Measurements from ENCODE around the gene SCEL.

SCEL gene

DNA sequence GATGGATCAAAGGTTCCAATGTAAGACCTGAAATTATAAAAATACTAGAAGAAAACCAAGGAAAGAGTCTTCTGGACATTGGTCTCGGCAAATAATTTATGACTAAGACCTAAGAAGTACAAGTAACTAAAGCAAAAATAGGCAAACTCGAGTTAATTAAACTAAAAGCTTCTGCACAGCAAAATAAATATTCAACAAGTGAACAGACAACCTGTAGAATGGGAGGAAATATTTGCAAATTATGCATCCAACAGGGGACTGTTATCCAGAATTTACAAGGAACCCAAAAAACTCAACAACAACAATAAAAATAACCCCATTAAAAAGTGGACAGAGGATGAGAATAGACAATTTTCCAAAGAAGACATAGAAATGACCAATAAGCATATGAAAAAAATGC, 152.3 kb downstream of the SCEL start:
- no peak for DNase-seq

DNA sequence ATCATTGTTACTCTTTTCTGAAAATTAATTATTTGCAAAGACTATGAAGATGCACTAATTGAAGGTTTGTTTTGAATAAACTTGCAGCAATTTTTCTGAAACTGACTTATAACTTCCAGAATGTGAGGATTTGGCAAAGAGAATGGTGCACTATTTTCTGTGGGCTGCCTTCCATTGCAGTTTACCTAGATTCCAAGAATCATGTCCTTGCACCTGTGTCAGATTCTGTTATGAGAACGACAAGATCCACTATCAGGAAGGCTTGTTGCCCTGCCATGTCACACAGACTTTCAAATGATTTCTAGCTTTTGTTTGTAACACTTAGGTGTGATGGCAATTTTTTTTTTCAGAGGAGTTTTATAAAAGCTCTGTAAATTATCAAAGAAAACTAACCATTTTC, 156.4 kb downstream of the SCEL start:
- no peak for DNase-seq

DNA sequence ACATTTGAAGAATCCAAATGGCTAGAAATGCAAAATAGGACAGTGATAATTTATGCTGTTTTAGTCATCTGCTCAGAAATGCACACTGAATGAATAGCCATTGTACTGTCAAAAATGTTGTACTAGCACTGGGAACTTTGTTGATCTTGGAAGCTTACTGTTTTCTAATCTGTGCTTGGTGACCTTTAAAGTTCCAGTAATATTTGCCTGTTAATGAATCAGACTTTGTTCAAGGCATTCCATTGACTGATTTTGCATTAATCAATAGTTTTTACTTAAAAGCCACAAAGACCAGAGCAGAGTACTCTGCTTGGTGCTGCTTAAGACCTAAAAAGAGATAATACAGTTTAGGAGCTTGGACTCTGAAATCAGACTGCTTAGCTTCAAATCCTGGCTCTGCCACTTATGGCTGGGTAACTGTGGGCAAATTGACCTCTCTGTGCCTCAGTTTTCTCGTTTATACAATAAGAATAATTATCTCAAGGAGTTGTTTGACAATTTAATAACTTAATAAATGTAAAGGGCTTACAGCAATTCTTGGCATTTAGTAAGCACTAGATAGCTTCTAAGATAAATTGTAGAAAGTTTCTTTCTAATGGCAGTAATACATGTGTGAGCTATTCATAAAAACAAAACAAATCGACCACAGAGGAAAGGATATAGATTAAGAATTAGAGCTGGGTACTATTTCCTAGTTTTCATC, 157.4 kb downstream of the SCEL start:
- DNase-seq, result no peak

DNA sequence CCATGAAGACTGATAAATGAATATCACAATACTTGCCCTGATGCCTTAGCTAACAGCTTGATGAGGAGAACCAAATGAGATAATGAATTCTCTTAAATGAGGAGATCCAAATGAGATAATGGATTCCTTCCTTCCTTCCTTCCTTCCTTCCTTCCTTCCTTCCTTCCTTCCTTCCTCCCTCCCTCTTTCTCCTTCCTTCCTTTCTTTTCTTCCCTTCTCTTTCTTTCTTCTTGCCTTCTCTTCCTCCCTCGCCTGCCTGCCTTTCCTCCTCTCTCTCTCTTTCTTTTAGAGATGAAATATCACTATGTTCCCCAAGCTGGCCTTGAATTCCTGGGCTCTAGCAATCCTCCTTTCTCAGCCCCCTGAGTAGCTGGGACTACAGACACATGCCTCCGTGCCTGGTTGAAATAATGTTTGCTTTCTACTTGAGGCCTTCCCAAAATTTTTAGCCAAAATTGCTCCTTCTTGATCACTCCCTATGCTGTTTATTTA, 158.0 kb downstream of the SCEL start:
- DNase-seq, result no peak

All from DMS153 (cell line).